NB4 (cell line): ENCODE measurements around the gene LAD1.

Source experiments
- CTCF ChIP-seq: IDR thresholded peaks from one replicate; pipeline ENCODE4 v1.5.1; 2012; ENCODE audit warnings: low read depth, low read length
- POLR2A ChIP-seq: IDR thresholded peaks from 2 replicates; pipeline ENCODE4 v1.6.1; 2011; ENCODE audit warnings: mild to moderate bottlenecking; ENCODE audit not compliant: insufficient read length; ENCODE audit errors: extremely low read depth

- TF ChIP-seq CTCF (no peak), POLR2A (no peak)
These were observed 10.3 kb upstream of the LAD1 start for GRCh38 chr1:201409440-201409839.
